HEK293 (cell line): ENCODE measurements around the gene COQ8B.

Source experiments
- CTCF ChIA-PET: fragments of 350-600 bp; formaldehyde crosslinking; extraction: SDS; loops from one replicate; lab custom pipeline; 2021; ENCODE audit warnings: antibody characterized with exemption; lab: Yijun Ruan, JAX
- POLR2A ChIA-PET: fragments of 300-600 bp; formaldehyde crosslinking; extraction: SDS; loops from one replicate; lab custom pipeline; 2020; ENCODE audit warnings: antibody characterized with exemption, inconsistent platforms; lab: Yijun Ruan, JAX
- H3K27ac ChIP-seq: fragments of 200-500 bp; sonication (Bioruptor generic); 2 replicates; pipeline ENCODE4 v1.5.1; 2014; ENCODE audit warnings: low read depth, low read length, control low read depth, inconsistent platforms; ENCODE audit errors: extremely low read depth
- H3K36me3 ChIP-seq, 2 experiments: fragments of 200-500 bp in 1 of 2; sonication (Bioruptor generic) in 1 of 2; 1 replicate in 1 of 2; 2 replicates in 1 of 2; pipeline ENCODE4 v1.5.1; 2014 to 2017; ENCODE audit warnings: inconsistent platforms in 2 of 2, low read length in 2 of 2; ENCODE audit not compliant: control insufficient read depth in 2 of 2, insufficient read depth in 1 of 2
- H3K4me1 ChIP-seq: fragments of 200-500 bp; sonication (Bioruptor generic); 2 replicates; pipeline ENCODE4 v1.5.1; 2014; ENCODE audit warnings: mild to moderate bottlenecking, low read length, inconsistent platforms; ENCODE audit not compliant: control insufficient read depth, insufficient read depth
- H3K4me3 ChIP-seq: 2 replicates; pipeline ENCODE4 v1.5.1; 2011; ENCODE audit warnings: low read depth, mild to moderate bottlenecking, control low read depth, low read length, moderate library complexity
- H3K9me3 ChIP-seq: fragments of 200-500 bp; sonication (Bioruptor generic); 2 replicates; pipeline ENCODE4 v1.5.1; 2014; ENCODE audit warnings: low read depth, low read length, inconsistent platforms; ENCODE audit not compliant: control insufficient read depth, insufficient read depth
- EGR2 ChIP-seq: fragments of 450-650 bp; formaldehyde crosslinking; IDR thresholded peaks from 2 replicates; pipeline ENCODE4 v1.5.1; 2016; ENCODE audit warnings: low read depth, missing biosample characterization, missing genetic modification characterization
- KLF9 ChIP-seq: fragments of 450-650 bp; formaldehyde crosslinking; IDR thresholded peaks from 2 replicates; pipeline ENCODE4 v1.5.1; 2016; ENCODE audit warnings: missing biosample characterization, missing genetic modification characterization, low read depth
- PRDM10 ChIP-seq: fragments of 450-650 bp; formaldehyde crosslinking; IDR thresholded peaks from 2 replicates; pipeline ENCODE4 v1.5.1; 2016; ENCODE audit warnings: missing biosample characterization, missing genetic modification characterization
- PRDM2 ChIP-seq: fragments of 450-650 bp; formaldehyde crosslinking; IDR thresholded peaks from 2 replicates; pipeline ENCODE4 v1.5.1; 2016; ENCODE audit warnings: missing biosample characterization, missing genetic modification characterization, borderline replicate concordance
- SALL2 ChIP-seq: fragments of 450-650 bp; formaldehyde crosslinking; IDR thresholded peaks from 2 replicates; pipeline ENCODE4 v1.5.0; 2017; ENCODE audit warnings: missing biosample characterization, mild to moderate bottlenecking, missing genetic modification characterization, borderline replicate concordance
- ZBTB26 ChIP-seq: fragments of 450-650 bp; formaldehyde crosslinking; optimal IDR thresholded peaks from 2 replicates; pipeline ENCODE3; 2016; ENCODE audit warnings: missing biosample characterization, mild to moderate bottlenecking, missing genetic modification characterization
- ZFHX2 ChIP-seq: fragments of 450-650 bp; formaldehyde crosslinking; conservative IDR thresholded peaks from 2 replicates; pipeline ENCODE4 v1.5.1; 2016; ENCODE audit warnings: missing biosample characterization, missing genetic modification characterization
- ZFP69B ChIP-seq: fragments of 450-650 bp; formaldehyde crosslinking; IDR thresholded peaks from 2 replicates; pipeline ENCODE4 v1.5.1; 2016; ENCODE audit warnings: missing biosample characterization, missing genetic modification characterization
- ZNF518A ChIP-seq: fragments of 450-650 bp; formaldehyde crosslinking; conservative IDR thresholded peaks from 2 replicates; pipeline ENCODE4 v1.5.1; 2016; ENCODE audit warnings: low read depth, missing biosample characterization, missing genetic modification characterization
- ZNF600 ChIP-seq: fragments of 450-650 bp; formaldehyde crosslinking; IDR thresholded peaks from 2 replicates; pipeline ENCODE4 v1.5.1; 2016; ENCODE audit warnings: missing biosample characterization, missing genetic modification characterization
- ZNF704 ChIP-seq: fragments of 450-650 bp; formaldehyde crosslinking; IDR thresholded peaks from 2 replicates; pipeline ENCODE4 v1.5.1; 2016; ENCODE audit warnings: missing biosample characterization, missing genetic modification characterization
- ZNF768 ChIP-seq: fragments of 450-650 bp; formaldehyde crosslinking; IDR thresholded peaks from 2 replicates; pipeline ENCODE4 v1.5.1; 2018; ENCODE audit warnings: missing biosample characterization, mild to moderate bottlenecking, missing genetic modification characterization
- ZNF785 ChIP-seq: fragments of 450-650 bp; formaldehyde crosslinking; IDR thresholded peaks from 2 replicates; pipeline ENCODE4 v1.5.1; 2016; ENCODE audit warnings: missing biosample characterization, missing genetic modification characterization

COQ8B gene

GRCh38 chr19:40685563-40685962, 31.1 kb downstream of the COQ8B start (continued):
- no peak for TF ChIP-seq PRDM10 (tag by site-specific recombination)
- TF ChIP-seq ZBTB26 (tag by site-specific recombination), result peak; percentile 17
- TF ChIP-seq ZFP69B (tag by site-specific recombination), result no peak

GRCh38 chr19:40685016-40685526, 31.6 kb downstream of the COQ8B start:
- ChIA-PET POLR2A (interaction anchor here (1.0 kb wide), 1 partner anchor 66 kb away, joined by 4 read pairs; the partner anchor contains the start of genes ACTMAP and SNRPA), CTCF (no interaction called here)
- H3K9me3 ChIP-seq, result no peaks in the 10 kb centered on the region
- peaks cover 30 to 52% of the 10 kb centered on the region in 2 experiments for H3K36me3 ChIP-seq
- no peak overlapping the region for H3K4me3 ChIP-seq
- peaks cover 9% of the 10 kb centered on the region for H3K4me1 ChIP-seq
- no peak overlapping the region for H3K27ac ChIP-seq
- TF ChIP-seq ZNF704 (no peak), PRDM2 (tag by site-specific recombination) (no peak), ZNF785 (peak; percentile 42; the same call in 1 of the 2 replicates), SALL2 (tag by site-specific recombination) (no peak), ZNF768 (no peak), ZFHX2 (tag by site-specific recombination) (peak; percentile 89), ZNF518A (no peak), EGR2 (tag by site-specific recombination) (peak; percentile 93), ZNF600 (peak; percentile 77), PRDM10 (tag by site-specific recombination) (0 out of 2 replicates have a peak, but pooled peaks have one; percentile 19), KLF9 (tag by site-specific recombination) (0 out of 2 replicates have a peak, but pooled peaks have one; percentile 17)
